Peyer's patch (tissue), 4 donors: ENCODE measurements around the gene GSTO1. TPM values are rescaled to one million over a fixed set of nuclear protein-coding genes. Genes with fewer than 3 reads are reported as not detected.
A peak's percentile ranks its signal among the peaks of the same experiment; 100 is the strongest.

Source experiments
- DNase-seq, 3 donors: peaks; one replicate each; pipeline ENCODE4 v3.0.0-alpha.2; 2017 to 2019
- H3K27ac ChIP-seq, 4 donors: fragments of 200-600 bp; sonication (generic); one replicate each; pipeline ENCODE4 v1.5.1; 2016 to 2019
- H3K27me3 ChIP-seq, 2 donors: fragments of 200-600 bp; sonication (generic); one replicate each; pipeline ENCODE4 v1.5.1; 2019
- H3K36me3 ChIP-seq, 3 donors: fragments of 200-600 bp; sonication (generic); one replicate each; pipeline ENCODE4 v1.5.1; 2016 to 2019
- H3K4me1 ChIP-seq, 4 donors: fragments of 200-600 bp; sonication (generic); one replicate each; pipeline ENCODE4 v1.5.1; 2016 to 2019
- H3K4me3 ChIP-seq, 4 donors: fragments of 200-600 bp; sonication (generic); 1 replicate in 3 of 4; 2 replicates in 1 of 4; pipeline ENCODE4 v1.5.1; 2016 to 2019; ENCODE audit warnings: mild to moderate bottlenecking in 1 of 4
- H3K9me3 ChIP-seq, 4 donors: fragments of 200-600 bp; sonication (generic); one replicate each; pipeline ENCODE4 v1.5.1; 2016 to 2019; ENCODE audit warnings: mild to moderate bottlenecking in 1 of 4
- POLR2A ChIP-seq, 2 donors: fragments of 450-650 bp; IDR thresholded peaks; one replicate each; pipeline ENCODE4 v1.5.1; 2017; ENCODE audit warnings: antibody characterized with exemption in 2 of 2, mild to moderate bottlenecking in 2 of 2, moderate library complexity in 2 of 2
- total RNA-seq, 4 donors: library from RNA; depleted of rRNA; stranded (reverse); fragments of >200 nt; gene quantifications; one replicate each; pipeline ENCODE4 v1.1.0, GENCODE V29; 2016
- TF ChIP-seq, protein P1 (sequence below), 6 experiments: fragments of 450-650 bp in 4 of 6; fragments of 200-600 bp in 2 of 6; sonication (generic) in 1 of 6; IDR thresholded peaks; one replicate each; pipeline ENCODE4 v1.5.1; 2017 to 2019; ENCODE audit warnings: antibody characterized with exemption in 6 of 6, mild to moderate bottlenecking in 3 of 6, moderate library complexity in 1 of 6

Gene GSTO1
- total RNA-seq, 4 donors from 2014 or later = 46.4 to 105 (median 69.5) TPM

DNA sequence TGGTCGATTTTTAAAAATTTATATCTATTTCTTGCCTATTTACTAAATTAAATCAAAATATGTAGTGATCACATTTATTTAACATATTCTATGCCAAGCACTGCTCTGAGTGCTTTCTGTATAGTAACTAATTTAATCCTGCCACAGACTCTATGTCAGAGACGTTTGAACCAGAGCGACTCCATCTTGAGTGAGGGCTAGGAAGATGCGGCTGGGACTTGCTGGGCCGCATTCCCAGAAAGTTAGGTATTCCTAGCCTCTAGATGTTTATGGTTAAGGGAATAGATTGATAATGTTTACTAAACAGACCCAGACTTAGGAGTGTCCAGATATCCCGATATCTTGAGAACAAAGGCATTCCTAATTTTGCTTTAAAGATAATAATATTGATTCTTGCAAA, 3.2 kb upstream of the GSTO1 start:
- no peak overlapping the region for H3K4me3 ChIP-seq
- no peak for DNase-seq
- no peaks in the 10 kb centered on the region for H3K36me3 ChIP-seq
- no peaks in the 10 kb centered on the region for H3K27me3 ChIP-seq
- no peak for TF ChIP-seq POLR2A (IDR thresholded peaks at IDR 0.05)
- TF ChIP-seq, protein P1, sequence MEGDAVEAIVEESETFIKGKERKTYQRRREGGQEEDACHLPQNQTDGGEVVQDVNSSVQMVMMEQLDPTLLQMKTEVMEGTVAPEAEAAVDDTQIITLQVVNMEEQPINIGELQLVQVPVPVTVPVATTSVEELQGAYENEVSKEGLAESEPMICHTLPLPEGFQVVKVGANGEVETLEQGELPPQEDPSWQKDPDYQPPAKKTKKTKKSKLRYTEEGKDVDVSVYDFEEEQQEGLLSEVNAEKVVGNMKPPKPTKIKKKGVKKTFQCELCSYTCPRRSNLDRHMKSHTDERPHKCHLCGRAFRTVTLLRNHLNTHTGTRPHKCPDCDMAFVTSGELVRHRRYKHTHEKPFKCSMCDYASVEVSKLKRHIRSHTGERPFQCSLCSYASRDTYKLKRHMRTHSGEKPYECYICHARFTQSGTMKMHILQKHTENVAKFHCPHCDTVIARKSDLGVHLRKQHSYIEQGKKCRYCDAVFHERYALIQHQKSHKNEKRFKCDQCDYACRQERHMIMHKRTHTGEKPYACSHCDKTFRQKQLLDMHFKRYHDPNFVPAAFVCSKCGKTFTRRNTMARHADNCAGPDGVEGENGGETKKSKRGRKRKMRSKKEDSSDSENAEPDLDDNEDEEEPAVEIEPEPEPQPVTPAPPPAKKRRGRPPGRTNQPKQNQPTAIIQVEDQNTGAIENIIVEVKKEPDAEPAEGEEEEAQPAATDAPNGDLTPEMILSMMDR (IDR thresholded peaks at IDR 0.05) = no peak
- peaks cover 0 to 21% (median 9%) of the 10 kb centered on the region in 4 donors for H3K4me1 ChIP-seq
- no peak overlapping the region for H3K27ac ChIP-seq
- H3K9me3 ChIP-seq = peaks cover 0 to 5% (median 0%) of the 10 kb centered on the region in 4 donors

DNA sequence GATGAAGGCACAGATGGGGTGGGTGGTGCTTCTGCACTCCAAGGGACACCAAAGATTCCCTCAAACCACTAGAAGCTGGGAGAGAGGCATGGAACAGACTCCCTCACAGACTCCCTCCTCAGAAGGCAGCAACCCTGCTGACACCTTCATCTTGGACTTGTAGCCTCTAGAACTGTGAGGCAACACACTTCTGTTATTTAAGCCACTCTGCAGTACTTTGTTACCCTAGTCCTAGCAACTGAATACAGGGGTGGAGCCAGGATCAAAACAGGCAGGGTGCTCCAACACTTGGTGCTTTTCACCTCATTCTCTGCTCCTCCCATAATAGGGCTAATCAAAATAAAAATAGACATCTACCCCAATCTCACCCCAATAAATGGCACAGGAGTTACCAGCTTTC, 2.3 kb upstream of the GSTO1 start:
- TF ChIP-seq, protein P1 (IDR thresholded peaks at IDR 0.05) = no peak
- TF ChIP-seq POLR2A (IDR thresholded peaks at IDR 0.05) = no peak
- Histone ChIP-seq H3K9me3 (peaks cover 0 to under 1% (median 0%) of the 10 kb centered on the region in 4 donors), H3K36me3 (peaks cover 0 to 1% (median 0%) of the 10 kb centered on the region in 3 donors), H3K4me3 (no peak overlapping the region), H3K27ac (peak overlapping the region in 2 of 4 donors; percentile 60 to 96), H3K4me1 (peaks cover 0 to 30% (median 12%) of the 10 kb centered on the region in 4 donors), H3K27me3 (no peaks in the 10 kb centered on the region)
- DNase-seq = no peak

DNA sequence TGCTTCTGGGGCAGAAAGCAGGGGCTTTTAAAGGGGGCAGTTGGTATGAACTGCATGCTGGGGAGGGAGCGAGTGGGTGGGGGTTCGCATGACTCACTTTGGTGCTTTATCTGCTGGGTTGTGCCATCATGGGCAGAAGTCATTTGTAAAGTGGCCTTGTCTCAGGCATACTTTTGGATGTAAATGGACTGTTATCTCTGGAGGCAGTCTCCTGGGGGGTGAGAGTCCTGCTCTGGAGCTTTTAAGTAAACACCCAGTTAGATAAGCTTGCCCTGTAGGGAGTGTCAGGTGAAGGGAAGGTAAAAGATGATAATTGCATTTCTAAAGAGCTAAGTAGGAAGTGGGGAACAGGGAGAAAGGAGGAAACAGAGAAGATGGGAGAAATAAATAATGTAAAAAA, 1.6 kb upstream of the GSTO1 start:
- peaks cover 0 to 35% (median 12%) of the 10 kb centered on the region in 4 donors for H3K4me1 ChIP-seq
- no peak overlapping the region for H3K4me3 ChIP-seq
- no peak for TF ChIP-seq POLR2A (IDR thresholded peaks at IDR 0.05)
- TF ChIP-seq, protein P1 (IDR thresholded peaks at IDR 0.05) = no peak
- no peaks in the 10 kb centered on the region for H3K27me3 ChIP-seq
- peak overlapping the region in 2 of 4 donors; percentile 94 to 96 for H3K27ac ChIP-seq
- peak in 2 of 3 donors; percentile 59 to 65 for DNase-seq
- no peaks in the 10 kb centered on the region for H3K9me3 ChIP-seq
- peaks cover 0 to 9% (median 0%) of the 10 kb centered on the region in 3 donors for H3K36me3 ChIP-seq

DNA sequence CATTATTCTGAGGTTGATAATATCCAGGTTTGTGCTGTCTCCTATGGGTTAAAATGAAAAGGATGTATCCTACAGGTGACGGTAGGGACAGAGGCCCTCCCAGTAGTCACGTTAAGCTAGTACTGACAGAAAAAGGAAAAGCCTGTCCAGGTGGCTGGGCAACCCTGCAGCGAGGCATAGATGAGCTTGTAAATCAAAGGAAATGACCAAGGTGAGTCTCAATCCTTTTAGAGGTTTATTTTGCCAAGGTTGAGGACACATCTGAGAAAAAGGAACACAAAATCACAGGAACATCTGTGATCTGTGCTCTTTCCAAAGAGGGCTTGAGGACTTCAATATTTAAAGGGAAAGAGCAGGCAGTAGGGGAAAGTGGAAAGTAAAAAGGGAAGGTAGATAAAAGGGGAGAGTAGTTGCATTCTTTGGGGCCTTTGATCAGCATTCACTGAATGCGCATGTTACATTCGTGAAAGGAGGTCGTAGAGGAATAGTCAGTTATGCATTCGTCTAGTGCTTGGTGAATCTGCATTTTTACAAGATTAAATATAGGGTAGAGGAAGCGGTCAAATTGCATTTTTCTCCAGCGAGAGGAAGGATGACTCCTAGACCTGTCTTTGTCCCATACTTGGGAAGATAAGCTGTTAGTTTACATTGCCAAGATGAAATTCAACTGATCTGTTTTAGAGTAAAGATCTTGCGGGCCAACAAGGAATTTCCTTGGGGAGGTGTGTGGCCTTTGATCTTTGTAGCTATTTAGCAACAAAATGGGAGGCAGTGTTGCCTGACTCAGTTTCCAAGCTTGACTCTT, 884 bp upstream of the GSTO1 start:
- Histone ChIP-seq H3K4me1 (peaks cover 0 to 40% (median 12%) of the 10 kb centered on the region in 4 donors), H3K36me3 (peaks cover 0 to 16% (median 0%) of the 10 kb centered on the region in 3 donors), H3K4me3 (peak overlapping the region; percentile 71 to 97 (median 81)), H3K9me3 (no peaks in the 10 kb centered on the region), H3K27me3 (no peaks in the 10 kb centered on the region), H3K27ac (peak overlapping the region; percentile 94 to 96 (median 94))
- DNase-seq = no peak
- no peak for TF ChIP-seq POLR2A (IDR thresholded peaks at IDR 0.05)
- TF ChIP-seq, protein P1 (IDR thresholded peaks at IDR 0.05) = no peak

DNA sequence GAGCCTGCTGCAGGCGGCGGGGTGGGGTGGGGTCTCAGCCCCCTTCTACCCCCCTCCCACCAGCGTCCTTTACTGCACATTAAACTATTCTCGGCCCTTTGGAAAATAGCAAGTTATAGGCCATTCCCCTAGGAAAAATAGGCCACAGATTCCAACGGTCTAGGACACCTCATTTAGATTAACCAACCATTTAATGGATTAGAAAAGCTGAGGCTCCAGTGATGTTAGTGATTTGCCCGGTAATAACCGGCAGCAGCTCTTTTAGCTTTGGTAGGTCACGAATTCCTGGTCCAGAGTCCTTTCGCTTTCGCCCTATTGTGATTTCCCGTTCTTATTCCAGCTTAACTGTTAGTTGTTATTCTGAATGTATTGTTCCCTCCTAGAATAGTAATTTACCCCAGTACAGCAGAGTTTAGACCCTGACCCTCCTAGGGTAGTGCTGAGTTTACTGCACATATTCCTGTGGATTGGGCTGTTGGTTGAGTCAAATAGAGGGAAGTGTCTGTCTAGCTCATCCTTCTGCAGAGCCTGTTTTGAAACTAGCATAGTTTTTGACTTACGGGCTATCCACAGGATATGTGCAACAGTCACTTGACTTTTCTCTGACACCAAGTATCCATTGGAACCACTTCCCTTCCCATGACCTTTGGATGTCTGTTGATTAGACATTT, 754 bp downstream of the GSTO1 start:
- DNase-seq = peak in 1 of 3 donors; percentile 56
- H3K4me1 ChIP-seq = peaks cover 0 to 50% (median 16%) of the 10 kb centered on the region in 4 donors

More for the DNA sequence above, 754 bp downstream of the GSTO1 start:
- H3K27ac ChIP-seq = peak overlapping the region; percentile 94 to 96 (median 94)
- H3K36me3 ChIP-seq = peaks cover 0 to 26% (median 0%) of the 10 kb centered on the region in 3 donors
- H3K4me3 ChIP-seq = peak overlapping the region; percentile 71 to 97 (median 81)
- TF ChIP-seq POLR2A (IDR thresholded peaks at IDR 0.05) = peak; percentile 32 to 45
- TF ChIP-seq, protein P1 (IDR thresholded peaks at IDR 0.05) = no peak
- H3K9me3 ChIP-seq = no peaks in the 10 kb centered on the region
- no peaks in the 10 kb centered on the region for H3K27me3 ChIP-seq
